Stimulated activated naive CD4-positive, alpha-beta T cell (primary cell): ENCODE data around the gene SCN8A.

ENCODE experiments used
- DNase-seq, 6 experiments: peaks; one replicate each; lab custom pipeline; 2025; lab: John Stamatoyannopoulos, UW

Gene SCN8A

DNA sequence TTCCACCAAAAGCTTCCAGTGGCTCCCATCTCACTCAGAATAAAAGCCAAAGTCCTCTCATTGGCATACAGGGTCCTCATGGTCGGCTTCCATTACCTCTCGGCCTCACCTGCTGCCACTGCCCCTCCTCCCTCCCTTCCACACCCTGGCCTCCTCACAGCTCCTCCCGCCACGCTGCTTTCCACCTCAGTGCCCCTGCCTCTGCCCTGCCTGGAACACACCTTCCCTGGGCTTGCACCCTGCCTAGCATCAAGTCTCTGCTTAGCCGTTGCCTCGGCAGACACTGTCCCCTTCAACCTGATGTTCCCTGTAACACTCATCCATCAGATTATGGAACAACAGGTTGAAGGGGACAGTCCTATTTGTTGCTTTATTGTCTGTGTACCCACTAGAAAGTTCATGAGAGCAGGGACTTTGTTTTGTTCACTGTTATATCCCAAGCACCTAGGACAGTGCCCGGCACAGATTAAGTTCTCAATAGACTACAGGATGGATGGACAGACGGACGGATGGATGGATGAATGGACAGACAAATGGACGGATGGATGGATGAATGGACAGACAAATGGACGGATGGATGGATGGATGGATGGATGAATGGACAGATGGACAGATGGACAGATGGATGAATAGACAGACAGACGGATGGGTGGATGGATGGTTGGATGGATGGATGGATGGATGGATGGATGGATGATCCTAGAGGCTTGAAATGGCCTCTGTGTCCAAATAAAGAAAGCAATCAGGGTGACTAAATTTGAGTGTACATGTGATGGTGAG, 242.6 kb downstream of the SCN8A start:
- DNase-seq = no peak

GRCh38 chr12:51834411-51834810, 243.4 kb downstream of the SCN8A start:
- DNase-seq = no peak

GRCh38 chr12:51836041-51836826, 245.2 kb downstream of the SCN8A start:
- DNase-seq = no peak

DNA sequence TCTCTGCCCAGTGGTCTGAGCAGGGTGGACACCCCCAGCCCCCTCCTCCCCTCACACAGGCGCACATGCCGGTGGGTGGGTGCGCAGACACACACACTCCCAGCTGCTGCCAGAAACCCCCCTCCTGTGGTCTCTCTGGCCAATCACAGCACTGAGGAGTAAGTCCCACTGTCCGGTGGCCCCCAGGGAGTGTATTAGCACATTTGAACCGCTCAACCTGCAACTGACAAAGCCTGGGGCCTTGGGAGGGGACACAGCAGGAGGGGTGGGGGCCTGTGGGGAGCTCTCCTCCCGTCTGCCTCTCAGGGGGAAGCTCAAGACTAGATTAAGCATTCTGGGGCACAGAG, 245.8 kb downstream of the SCN8A start:
- DNase-seq = no peak

DNA sequence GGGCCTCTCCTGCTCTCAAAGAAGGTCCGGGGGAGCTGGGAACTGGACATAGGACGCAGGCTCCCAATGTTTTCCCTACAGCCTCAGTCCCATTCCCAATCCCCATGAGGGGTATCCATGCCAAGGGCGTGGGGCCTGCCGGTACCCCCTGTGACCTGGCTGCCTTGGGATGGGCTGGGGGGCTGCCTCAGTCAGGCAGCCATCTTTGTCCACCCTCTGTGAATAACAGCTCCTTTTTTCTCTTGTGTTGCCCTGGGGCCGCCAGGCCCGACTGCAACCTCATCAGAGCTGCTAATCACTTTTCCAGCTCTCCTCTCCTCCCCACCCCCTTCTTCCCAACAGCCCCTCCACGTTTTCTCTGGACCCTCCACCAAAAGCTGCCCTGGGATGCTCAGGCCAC, 246.3 kb downstream of the SCN8A start:
- no peak for DNase-seq

GRCh38 chr12:51838036-51838435, 247.0 kb downstream of the SCN8A start:
- no peak for DNase-seq

DNA sequence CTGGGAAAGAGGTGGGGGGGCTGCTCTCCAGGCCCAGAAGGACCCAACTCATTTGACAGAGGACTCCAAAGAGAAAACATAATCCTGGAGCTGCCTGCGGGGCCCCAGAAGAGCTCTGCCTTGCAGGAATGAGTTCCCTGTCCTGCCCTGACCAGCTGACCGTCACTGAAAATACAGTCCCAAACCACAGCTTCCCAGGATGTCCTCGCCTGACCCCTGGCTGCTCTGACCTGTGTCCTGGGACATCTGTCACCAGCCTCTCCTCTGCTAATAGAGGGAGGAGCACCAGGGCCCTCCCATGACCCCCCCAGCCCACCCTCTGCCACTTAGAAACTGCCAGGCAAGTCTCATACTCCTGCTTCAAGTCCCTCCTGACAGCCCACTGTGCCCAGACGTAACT, 247.7 kb downstream of the SCN8A start:
- DNase-seq = no peak

DNA sequence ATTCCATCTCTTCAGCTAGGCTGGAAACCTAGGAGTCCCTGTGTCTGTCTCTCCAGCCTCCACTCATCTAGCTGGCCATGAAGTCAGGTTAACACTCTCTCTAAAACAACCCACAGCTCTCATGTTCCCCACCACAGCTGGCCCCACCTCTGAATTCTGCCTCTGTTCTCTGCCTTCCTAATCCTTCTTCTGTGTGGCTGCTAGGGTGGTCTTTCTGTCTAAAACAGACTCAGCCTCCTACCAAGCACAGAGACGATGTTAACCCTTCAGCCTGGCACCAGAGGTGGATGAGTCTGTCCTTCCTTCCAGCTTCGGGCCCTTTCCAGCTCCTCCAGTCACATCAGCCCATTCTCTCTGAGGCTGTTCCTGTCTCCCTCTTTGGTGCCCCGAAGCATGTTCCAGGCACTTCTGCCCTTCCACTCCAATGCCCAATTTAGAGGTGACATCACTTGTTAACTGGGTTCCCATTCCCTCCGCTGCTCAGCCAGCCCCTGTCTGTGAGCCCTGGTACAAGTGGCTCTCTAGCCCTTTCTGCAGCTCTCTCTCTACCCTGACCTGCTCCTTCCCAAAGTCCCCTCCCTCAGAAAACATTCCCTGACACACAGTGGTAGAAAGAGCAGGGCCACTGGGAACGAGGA, 248.4 kb downstream of the SCN8A start:
- no peak for DNase-seq

- no peak for DNase-seq
Observed at GRCh38 chr12:51840966-51841365, 249.9 kb downstream of the SCN8A start.

DNA sequence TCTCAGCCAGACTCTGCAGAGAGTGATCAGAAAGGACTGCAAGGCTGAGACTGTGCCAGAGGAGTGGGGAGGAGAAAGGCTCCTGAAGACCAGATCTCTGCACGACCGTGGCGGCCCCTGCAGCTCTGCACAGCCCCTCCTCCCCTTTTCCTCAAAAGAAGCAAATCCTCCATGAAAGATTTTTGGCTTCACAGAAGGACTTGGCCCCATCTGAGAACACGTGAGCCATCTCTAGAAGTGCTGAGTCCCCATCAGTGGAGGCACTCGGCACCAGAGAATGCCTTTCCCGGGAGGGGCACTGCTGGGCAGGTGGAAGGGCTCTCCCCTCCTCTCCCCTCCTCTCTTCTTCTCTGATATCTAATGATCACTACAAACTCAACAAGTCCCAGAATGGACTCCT, 250.7 kb downstream of the SCN8A start:
- no peak for DNase-seq

- DNase-seq = no peak
Observed at GRCh38 chr12:51844854-51845253, 253.8 kb downstream of the SCN8A start.

DNA sequence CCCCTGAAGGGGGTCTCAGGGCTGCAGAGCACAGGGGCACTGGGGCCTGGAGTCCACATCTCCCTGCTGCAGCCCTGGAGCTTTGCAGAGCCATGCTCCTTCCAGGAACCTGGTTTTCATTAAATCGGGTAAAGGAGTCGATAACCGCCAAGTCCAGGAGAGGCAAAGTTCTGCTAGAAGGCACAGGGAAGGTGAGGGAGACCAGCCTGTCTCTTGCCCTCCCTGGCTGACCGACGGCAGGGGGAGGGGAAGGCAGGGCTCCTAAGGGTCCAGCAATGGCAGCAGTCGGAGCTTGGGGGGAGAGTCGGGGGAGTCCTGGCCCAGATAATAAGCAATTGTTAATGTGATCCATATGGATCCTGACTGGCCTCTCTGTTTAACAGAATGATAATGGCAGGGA, 254.4 kb downstream of the SCN8A start:
- DNase-seq = no peak

DNA sequence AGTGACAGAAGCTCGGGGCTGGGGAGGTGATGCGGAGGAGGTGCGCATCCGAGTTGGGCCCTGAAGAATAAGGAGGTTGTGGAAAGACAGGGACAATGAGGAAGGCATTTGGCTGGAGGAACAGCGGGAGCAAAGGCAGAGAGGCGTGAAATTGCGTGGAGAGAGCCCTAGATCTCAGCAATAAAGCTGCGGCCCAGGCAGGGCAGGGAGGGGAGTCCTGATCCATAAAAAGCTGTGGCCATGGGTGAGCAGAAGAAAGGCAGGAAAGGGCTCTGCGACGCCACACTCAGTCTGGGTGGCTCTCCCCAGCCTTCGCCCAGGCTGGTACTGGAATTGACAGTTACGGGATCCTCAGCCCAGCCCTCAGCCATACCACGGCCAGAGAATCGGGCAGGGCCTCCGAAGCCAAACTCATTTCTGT, 255.2 kb downstream of the SCN8A start:
- no peak for DNase-seq

- DNase-seq = peak in 4 of 6 experiments; percentile 24 to 37 (median 31)
Observed at GRCh38 chr12:51846911-51847642, 256.0 kb downstream of the SCN8A start.

- peak in 2 of 6 experiments; percentile 16 to 23 for DNase-seq
Observed at GRCh38 chr12:51847643-51848325, 256.8 kb downstream of the SCN8A start.

- DNase-seq = no peak
Observed at GRCh38 chr12:51848326-51848727, 257.3 kb downstream of the SCN8A start, which contains the start of gene FIGNL2. FIGNL2 (minus strand) TSS chr12:51848718; CDS start chr12:51822413, 26,305 bp downstream.

- DNase-seq = no peak
Observed at GRCh38 chr12:51848841-51849735, 258.1 kb downstream of the SCN8A start.

DNA sequence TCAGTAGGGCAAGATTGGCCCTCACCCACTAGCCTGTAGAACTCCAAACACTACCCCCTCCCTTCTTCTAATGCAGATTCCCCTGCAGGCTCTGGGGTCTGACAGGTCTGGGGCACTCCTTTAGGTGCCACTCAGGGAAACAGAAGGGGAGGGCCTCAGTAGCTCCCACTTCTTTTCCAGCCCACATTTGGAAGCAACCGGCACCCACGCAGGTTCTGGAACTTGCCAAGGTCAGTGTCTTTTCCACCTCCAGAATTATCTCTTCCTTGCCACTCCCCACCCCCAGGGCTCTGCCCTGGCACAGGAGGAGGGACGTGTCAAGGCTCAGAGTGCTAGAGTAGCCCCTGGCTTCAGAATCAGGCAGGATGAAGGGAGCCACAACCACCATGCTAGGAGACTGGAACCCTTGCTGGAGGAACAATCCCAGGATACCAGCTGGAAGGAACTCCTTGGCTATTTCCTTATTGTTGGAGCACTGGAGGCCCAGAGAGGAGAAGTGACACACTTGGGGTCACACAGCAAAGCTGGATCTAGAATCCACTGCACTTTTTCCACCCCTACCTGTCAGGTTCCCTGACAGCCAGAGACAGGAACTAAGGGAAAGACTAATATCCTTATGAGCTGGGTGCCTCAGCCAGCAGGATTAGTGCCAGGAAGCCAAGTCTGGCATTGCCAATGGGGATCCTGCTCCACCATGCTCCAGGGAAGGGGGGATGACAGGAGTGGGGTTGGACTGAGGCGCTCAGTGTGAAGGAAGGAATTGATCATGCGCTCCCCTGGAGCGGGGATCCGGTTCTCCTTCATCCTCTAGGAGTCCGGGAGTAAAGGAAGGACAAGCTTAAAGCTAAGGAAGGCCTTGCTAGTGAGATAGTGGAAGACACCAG, 259.3 kb downstream of the SCN8A start:
- DNase-seq = no peak

GRCh38 chr12:51850965-51851299, 259.9 kb downstream of the SCN8A start:
- no peak for DNase-seq
